SK-N-MC (cell line): Measurements from ENCODE around the gene STPG3.

Experiments used
- DNase-seq: peaks from one replicate; pipeline ENCODE4 v3.0.0-alpha.2; 2011; ENCODE audit warnings: low read depth, low spot score
- H3K27ac ChIP-seq: fragments of 200-600 bp; sonication (generic); 2 replicates; pipeline ENCODE4 v1.5.1; 2016; ENCODE audit warnings: mixed run types
- H3K36me3 ChIP-seq: fragments of 200-600 bp; sonication (generic); 2 replicates; pipeline ENCODE4 v1.6.1; 2017; ENCODE audit warnings: antibody characterized with exemption, low read length, mixed read lengths; ENCODE audit not compliant: insufficient read depth
- H3K4me3 ChIP-seq: fragments of 200-600 bp; sonication (generic); 2 replicates; pipeline ENCODE4 v1.5.1; 2016
- H3K9ac ChIP-seq: fragments of 200-600 bp; sonication (generic); 2 replicates; pipeline ENCODE4 v1.8.0; 2017; ENCODE audit warnings: mixed run types, mixed read lengths; ENCODE audit not compliant: insufficient read length
- H3K9me3 ChIP-seq: fragments of 200-600 bp; sonication (generic); 2 replicates; pipeline ENCODE4 v1.6.1; 2017; ENCODE audit warnings: low read depth, mild to moderate bottlenecking, antibody characterized with exemption, low read length, moderate library complexity, mixed read lengths
- EZH2 ChIP-seq: fragments of 200-600 bp; sonication (generic); IDR thresholded peaks from one replicate; pipeline ENCODE4 v1.6.1; 2017; ENCODE audit warnings: antibody characterized with exemption
- FOXP2 ChIP-seq: optimal IDR thresholded peaks from 2 replicates; pipeline ENCODE3; 2011; ENCODE audit warnings: mild to moderate bottlenecking, moderate library complexity; ENCODE audit not compliant: insufficient read depth; ENCODE audit errors: extremely low read length, control extremely low read depth
- POLR2AphosphoS5 ChIP-seq: IDR thresholded peaks from 2 replicates; pipeline ENCODE4 v1.6.1; 2012; ENCODE audit warnings: mild to moderate bottlenecking, low read depth, low read length, borderline replicate concordance

STPG3 gene

GRCh38 chr9:137220317-137221094 lies 30.6 kb upstream of the STPG3 start:
- no peak for DNase-seq
- no peaks in the 10 kb centered on the region for H3K36me3 ChIP-seq
- no peak overlapping the region for H3K9ac ChIP-seq
- no peak for TF ChIP-seq FOXP2
- TF ChIP-seq EZH2, result no peak
- TF ChIP-seq POLR2AphosphoS5, result no peak
- H3K27ac ChIP-seq, result no peak overlapping the region
- no peaks in the 10 kb centered on the region for H3K9me3 ChIP-seq
- H3K4me3 ChIP-seq, result no peak overlapping the region

- Histone ChIP-seq H3K27ac (no peak overlapping the region), H3K36me3 (no peaks in the 10 kb centered on the region), H3K9ac (no peak overlapping the region), H3K4me3 (no peak overlapping the region), H3K9me3 (no peaks in the 10 kb centered on the region)
- DNase-seq, result no peak
- no peak for TF ChIP-seq POLR2AphosphoS5
- no peak for TF ChIP-seq FOXP2
- TF ChIP-seq EZH2, result no peak
Observed at GRCh38 chr9:137221095-137221505, 30.0 kb upstream of the STPG3 start.

GRCh38 chr9:137221506-137222111 lies 29.5 kb upstream of the STPG3 start:
- DNase-seq, result no peak
- H3K9me3 ChIP-seq, result no peaks in the 10 kb centered on the region
- no peaks in the 10 kb centered on the region for H3K36me3 ChIP-seq
- H3K4me3 ChIP-seq, result peak overlapping the region; percentile 74
- H3K27ac ChIP-seq, result no peak overlapping the region
- TF ChIP-seq EZH2, result no peak
- no peak for TF ChIP-seq POLR2AphosphoS5
- TF ChIP-seq FOXP2, result no peak
- peak overlapping the region; percentile 41 for H3K9ac ChIP-seq

GRCh38 chr9:137222190-137223077 lies 28.7 kb upstream of the STPG3 start, which contains the start of gene RNF208:
Gene RNF208, minus strand, starts transcription at chr9:137222240. Its CDS starts 1,028 bp downstream, at chr9:137221212.
- Histone ChIP-seq H3K9ac (peak within 1 kb of the TSS; percentile 45), H3K27ac (no peak within 1 kb of the TSS), H3K9me3 (no peaks in the 10 kb centered on the region), H3K36me3 (no peaks in the 10 kb centered on the region), H3K4me3 (peak within 1 kb of the TSS; percentile 97)
- TF ChIP-seq FOXP2, result no peak
- TF ChIP-seq EZH2, result no peak
- TF ChIP-seq POLR2AphosphoS5, result no peak
- DNase-seq, result no peak

GRCh38 chr9:137223078-137223970 lies 27.8 kb upstream of the STPG3 start:
- peak overlapping the region; percentile 99 for H3K9ac ChIP-seq
- TF ChIP-seq FOXP2 (no peak), POLR2AphosphoS5 (peak; percentile 86)
- H3K4me3 ChIP-seq, result peak overlapping the region; percentile 97
- no peaks in the 10 kb centered on the region for H3K9me3 ChIP-seq
- DNase-seq, result peak; percentile 90
- peak overlapping the region; percentile 81 for H3K27ac ChIP-seq
- H3K36me3 ChIP-seq, result no peaks in the 10 kb centered on the region

- TF ChIP-seq POLR2AphosphoS5 (no peak), FOXP2 (no peak), EZH2 (no peak)
- no peaks in the 10 kb centered on the region for H3K9me3 ChIP-seq
- H3K36me3 ChIP-seq, result no peaks in the 10 kb centered on the region
- peak within 1 kb of the TSS; percentile 99 for H3K9ac ChIP-seq
- peak within 1 kb of the TSS; percentile 81 for H3K27ac ChIP-seq
- peak within 1 kb of the TSS; percentile 97 for H3K4me3 ChIP-seq
- no peak for DNase-seq
Observed at GRCh38 chr9:137224830-137225694, 26.0 kb upstream of the STPG3 start, which contains the start of gene CYSRT1. Gene CYSRT1, plus strand, starts transcription at chr9:137225174. Its CDS starts 448 bp downstream, at chr9:137225622.

GRCh38 chr9:137225699-137226331 lies 25.3 kb upstream of the STPG3 start:
- no peak overlapping the region for H3K27ac ChIP-seq
- no peak for TF ChIP-seq FOXP2
- no peak for TF ChIP-seq EZH2
- TF ChIP-seq POLR2AphosphoS5, result no peak
- no peaks in the 10 kb centered on the region for H3K36me3 ChIP-seq
- no peaks in the 10 kb centered on the region for H3K9me3 ChIP-seq
- no peak overlapping the region for H3K4me3 ChIP-seq
- H3K9ac ChIP-seq, result no peak overlapping the region
- no peak for DNase-seq
